Stimulated activated CD8-positive, alpha-beta memory T cell treated with anti-CD3 and anti-CD28 coated beads, Interleukin-7, amount 100 ng/mL, for 1 hour (primary cell): Measurements from ENCODE around the gene AMBRA1.

ENCODE experiments used
- DNase-seq, 2 donors: peaks; one replicate each; pipeline ENCODE4 v3.0.0-alpha.2; 2020; ENCODE audit warnings: low read depth in 2 of 2

AMBRA1 gene

DNA sequence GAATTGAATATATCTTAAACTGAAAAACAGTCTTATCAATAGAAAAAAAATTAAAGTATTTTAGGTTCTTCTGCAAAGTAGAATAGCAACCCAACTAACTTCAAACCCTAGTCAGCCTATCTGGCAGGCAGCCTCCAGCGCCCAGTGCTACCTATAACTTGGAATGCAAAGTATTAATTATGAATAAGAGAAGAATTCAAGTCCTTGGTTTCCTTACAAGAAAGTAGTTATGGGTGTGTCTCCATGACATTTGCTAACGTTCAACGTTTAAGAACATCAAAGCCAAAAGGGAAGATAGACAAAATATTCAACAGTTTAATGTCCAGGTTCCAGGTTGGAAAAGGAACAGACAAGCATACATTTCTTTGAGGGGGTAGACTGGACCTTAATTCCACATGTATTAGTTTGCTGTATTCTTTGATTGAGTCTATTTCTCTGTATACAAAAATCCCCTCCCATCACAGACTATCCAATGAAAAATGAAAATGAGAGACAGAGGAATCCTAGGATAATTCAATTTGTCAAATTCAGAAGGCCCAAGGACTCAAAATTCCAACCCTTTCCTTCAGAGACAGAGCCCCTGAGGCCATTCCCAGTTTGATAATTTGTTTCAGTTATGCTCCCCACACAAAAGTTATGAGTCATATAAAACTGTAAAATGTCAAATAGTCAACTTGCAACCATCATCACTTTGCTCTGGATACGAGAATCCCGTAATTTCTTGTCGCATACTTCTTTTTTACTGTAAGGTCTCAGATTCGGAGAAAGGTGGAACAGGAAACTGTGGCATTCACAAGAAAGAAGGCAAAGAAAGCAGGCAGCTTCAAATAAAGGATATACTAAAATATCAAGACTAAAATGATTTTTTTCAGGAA, 118.5 kb downstream of the AMBRA1 start:
- DNase-seq, result no peak

DNA sequence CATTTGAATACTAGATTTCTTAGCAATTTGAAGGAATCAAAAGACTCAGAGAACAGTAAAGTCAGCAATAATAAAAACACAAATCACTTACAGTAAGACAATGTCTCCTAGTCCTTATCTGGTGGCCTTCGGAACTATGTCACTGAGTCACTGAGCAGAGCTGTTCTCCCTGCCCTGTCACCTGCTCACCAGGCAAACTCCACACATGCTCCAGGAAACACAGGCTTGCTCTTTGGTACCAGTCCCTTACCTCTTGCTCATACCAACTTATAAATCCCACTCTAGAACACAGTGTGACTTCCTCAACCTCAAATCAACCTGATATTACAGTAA, 121.2 kb downstream of the AMBRA1 start:
- DNase-seq, result no peak

GRCh38 chr11:46471943-46472661, 121.7 kb downstream of the AMBRA1 start:
- no peak for DNase-seq

GRCh38 chr11:46469926-46470325, 123.9 kb downstream of the AMBRA1 start:
- no peak for DNase-seq

DNA sequence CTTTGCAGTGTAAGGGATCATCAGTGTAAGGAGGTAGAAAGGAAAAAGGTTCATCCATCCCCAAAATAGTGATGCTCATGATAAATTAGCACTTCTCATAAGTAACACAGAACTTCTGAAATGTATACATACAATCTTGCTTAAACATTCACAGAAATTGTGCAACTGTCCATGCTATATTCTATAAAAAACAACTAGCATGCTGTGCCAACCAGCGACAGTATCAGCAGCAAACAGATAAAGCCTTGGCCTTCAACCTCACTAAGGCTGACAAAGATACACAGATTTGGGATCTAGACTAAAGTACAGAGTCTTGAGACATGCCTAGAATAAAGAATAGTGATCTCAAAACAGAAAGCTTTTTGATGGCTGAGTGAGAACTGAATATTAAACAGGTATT, 128.1 kb downstream of the AMBRA1 start:
- DNase-seq, result no peak

DNA sequence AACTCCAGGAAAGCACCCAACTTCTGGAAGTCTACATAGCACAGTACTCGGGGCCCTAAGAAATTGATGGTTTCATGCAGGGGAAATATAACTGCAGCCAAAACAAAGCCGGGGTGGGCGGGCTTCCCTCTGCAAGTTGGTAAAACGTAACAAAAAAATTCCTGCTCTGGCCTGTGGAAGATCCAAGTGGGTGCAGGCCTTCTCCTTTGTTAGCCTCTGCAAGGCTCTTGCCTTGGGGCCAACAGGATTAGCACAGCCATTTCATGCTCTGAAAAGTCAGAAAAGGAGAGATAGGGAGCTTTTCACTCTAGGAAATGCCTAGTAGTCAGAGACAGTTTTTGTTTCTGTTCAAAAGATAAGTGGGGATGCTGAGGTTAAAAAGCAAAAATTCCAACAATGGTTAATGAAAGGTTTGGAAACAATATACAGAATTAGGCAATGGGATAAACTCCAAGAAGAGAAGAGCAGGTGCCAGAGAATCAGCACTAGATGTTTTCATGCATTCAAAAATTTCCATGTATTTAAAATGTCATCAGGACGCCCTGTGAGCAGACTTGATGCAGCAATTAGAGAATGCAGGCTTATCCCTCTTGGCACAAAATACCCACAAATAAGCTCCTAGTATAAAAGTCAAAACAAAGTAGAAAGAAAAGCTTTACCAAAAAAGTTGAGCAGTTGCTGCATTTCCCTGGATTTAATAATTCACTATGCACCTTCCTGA, 130.0 kb downstream of the AMBRA1 start:
- no peak for DNase-seq

DNA sequence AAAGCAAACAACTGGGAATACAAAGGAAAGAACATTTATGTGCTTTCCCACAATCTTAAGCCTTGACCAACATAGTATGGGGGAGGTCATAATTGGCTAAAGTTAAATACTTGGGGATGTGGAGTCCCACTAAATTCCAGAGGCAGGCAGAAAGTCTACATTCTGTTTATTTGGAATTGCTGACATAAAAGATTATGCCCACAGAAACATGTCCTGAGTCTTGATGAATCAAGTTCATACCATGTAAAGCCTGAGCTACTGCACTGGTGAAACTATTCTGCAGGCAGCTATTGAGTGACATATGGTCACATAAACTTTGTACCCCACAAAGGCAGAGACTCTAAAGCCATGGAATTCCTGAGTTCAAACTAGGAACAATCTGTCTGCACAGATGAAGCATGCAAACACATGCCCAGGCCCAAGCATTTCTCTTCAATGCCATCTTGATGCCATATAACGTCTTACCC, 132.3 kb downstream of the AMBRA1 start:
- DNase-seq, result no peak

- no peak for DNase-seq
Measured at GRCh38 chr11:46458491-46458890, 135.3 kb downstream of the AMBRA1 start.

GRCh38 chr11:46457659-46458424, 136.0 kb downstream of the AMBRA1 start:
- DNase-seq, result no peak

- no peak for DNase-seq
Measured at GRCh38 chr11:46457021-46457420, 136.8 kb downstream of the AMBRA1 start.

GRCh38 chr11:46456269-46457001, 137.4 kb downstream of the AMBRA1 start:
- DNase-seq, result no peak

GRCh38 chr11:46455834-46456233, 138.0 kb downstream of the AMBRA1 start:
- DNase-seq, result no peak

GRCh38 chr11:46452918-46453517, 140.8 kb downstream of the AMBRA1 start:
- no peak for DNase-seq

GRCh38 chr11:46451759-46452158, 142.1 kb downstream of the AMBRA1 start:
- no peak for DNase-seq

DNA sequence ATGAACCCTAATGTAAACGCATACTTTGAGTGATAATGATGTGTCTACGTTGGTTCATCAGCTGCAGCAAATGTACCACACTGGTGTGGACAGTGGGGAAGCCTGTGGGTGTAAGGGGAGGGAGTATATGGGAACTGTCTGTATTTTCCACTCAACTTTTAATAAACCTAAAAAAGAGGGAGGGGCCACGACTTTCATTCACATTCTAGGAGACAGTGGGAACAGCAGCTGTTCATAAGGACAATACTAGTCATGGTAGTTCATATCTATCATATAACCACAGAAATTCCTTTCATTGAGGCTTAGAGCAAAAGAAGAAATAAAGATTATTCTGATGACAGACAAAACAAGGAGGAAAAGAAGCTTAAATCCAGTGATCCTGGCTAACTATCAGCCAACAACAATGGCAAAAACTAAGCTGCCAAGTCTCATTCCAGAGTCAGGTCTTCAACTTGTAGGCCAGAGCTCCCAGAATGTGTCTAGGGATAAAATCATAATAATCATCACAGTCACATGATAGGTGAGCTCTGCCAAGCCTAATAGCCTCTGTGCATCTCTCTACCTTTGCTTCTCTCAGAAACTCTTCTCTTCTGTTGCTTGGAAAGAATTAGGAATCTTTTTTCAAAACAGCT, 142.9 kb downstream of the AMBRA1 start:
- DNase-seq, result no peak

DNA sequence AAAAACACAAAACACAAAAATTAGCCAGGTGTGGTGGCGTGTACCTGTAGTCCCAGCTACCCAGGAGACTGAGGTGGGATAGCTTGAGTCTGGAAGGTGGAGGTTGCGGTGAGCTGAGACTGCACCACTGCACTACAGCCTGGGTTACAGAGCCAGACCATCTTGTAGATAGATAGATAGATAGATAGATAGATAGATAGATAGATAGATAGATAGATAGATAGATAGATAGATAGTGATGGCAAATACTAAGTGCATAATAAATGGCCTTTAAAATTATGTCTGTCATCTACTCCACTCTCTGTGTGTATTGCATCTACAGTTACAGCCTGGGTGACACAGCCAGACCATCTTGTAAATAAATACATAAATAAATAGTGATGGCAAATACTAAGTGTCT, 146.3 kb downstream of the AMBRA1 start:
- DNase-seq, result no peak

DNA sequence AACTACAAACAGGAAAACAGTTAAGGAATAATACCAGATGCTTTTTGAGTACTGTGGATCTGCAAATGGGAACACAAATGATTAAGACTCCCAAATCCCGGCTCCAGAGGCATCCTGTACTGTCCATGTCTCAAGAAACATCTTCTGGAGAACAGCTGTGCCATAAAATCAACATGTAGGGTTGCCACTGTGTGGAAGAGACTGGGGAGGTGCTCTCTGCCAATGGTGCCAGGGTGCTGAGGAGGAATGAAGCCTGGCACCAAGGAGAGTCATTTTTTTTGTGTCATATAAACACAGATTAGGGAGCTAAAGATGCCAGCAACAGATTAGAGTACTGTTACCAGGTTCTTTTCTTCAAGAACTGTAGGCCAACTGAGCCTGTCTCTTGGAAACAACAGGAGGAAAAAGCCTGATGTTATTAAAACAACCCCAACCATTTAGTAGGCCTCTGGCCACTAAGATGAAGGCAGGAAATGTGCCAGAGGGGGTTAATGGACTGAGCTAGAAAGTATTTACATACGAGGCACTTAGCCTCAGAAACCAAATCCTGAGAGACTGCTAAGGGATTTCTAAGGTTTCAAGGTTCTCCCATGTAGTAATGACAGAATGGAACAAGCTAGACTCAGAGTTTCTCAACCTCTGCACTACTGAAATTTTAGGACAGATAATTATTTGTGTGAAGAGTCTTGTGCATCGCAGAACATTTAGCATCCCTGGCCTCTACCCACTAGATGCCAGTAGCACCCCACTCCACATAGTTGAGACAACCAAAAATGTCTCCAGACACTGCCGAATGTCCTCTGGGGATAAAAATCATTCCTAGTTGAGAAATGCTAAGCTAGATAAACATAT, 147.7 kb downstream of the AMBRA1 start:
- DNase-seq, result no peak

DNA sequence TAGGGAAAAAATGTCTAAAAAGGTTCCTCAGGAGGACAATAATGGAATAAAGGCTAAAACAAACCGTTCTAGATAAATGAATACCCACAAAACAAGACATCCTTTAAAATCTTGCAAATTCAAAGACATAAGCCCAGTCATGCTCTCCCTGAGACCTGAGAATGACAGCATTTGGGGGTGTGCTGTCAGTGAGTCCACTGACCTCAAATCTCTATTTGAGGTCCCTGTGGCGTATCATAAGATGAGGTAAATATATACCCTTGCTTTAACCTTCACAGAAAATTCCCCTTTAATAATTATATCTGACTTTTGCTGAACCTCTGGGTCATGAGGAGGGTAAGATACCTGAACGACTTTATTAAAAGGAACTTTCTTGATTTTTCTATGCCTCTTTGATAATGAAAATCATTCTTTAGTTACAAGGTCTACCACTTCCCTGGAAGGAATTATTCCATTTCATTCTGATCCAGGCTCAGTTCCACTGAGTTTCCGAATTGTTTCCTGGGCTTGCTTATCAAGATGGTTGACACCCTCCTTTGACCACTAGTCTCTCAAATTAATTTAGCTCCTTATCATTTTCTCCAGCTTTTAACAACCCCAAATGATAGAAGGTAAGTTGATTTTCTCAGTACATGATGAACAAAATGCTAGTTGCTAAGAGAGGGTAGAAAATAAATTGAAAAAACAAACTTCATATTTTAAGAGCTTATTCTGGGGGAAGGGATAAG, 148.5 kb downstream of the AMBRA1 start:
- no peak for DNase-seq

DNA sequence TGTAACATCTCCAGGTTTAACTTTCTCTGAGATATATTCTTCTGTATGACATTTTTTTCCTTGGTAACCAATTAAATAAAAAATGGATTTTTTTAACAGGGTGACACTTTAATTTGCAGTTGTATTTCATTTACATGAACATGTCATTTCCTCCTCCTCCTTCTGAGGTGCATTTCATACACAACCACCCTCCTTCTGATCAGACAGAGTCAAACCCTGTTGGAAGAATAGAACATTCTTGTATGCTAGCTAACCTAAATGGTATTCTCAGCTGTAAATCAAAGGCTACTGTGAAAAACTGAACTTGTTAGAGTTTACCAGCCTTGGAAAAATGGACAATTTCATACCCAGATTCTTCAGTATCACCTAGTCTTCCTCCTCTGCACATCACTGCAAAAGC, 149.5 kb downstream of the AMBRA1 start:
- no peak for DNase-seq
